Spleen (tissue), 7 donors: Measurements from ENCODE around the gene XPC.

ENCODE experiments used
- CTCF ChIP-seq, 11 experiments: fragments of 200-600 bp in 7 of 11; fragments of 450-650 bp in 4 of 11; sonication (generic) in 4 of 11; IDR thresholded peaks in 8 of 11; conservative IDR thresholded peaks in 3 of 11; 1 replicate in 7 of 11; 2 replicates in 4 of 11; pipeline versions ENCODE4 v1.4.0 to v1.8.0; 2016 to 2021; ENCODE audit warnings: antibody characterized with exemption in 11 of 11, inconsistent platforms in 4 of 11, mild to moderate bottlenecking in 1 of 11
- POLR2A ChIP-seq, 3 donors: fragments of 450-650 bp; IDR thresholded peaks; one replicate each; pipeline ENCODE4 v1.5.1; 2017; ENCODE audit warnings: antibody characterized with exemption in 3 of 3, mild to moderate bottlenecking in 1 of 3
- POLR2AphosphoS5 ChIP-seq, 3 donors: sonication (generic); formaldehyde crosslinking; IDR thresholded peaks; one replicate each; pipeline ENCODE4 v1.5.1; 2017; ENCODE audit warnings: antibody characterized with exemption in 3 of 3
- donor health status: DM: no; HTN: no; CAD: no; lungs with moderate emphysema.
- donor health status: DM: no; HTN: no; CAD: no.
- donor health status: DM: no; HTN: no; CAD: no.

GRCh38 chr3:14122301-14122700 lies 56.1 kb downstream of the XPC start:
- TF ChIP-seq CTCF (IDR thresholded peaks at IDR 0.05 in 8 of 11, conservative IDR thresholded peaks at IDR 0.05 in 3 of 11) (no peak), POLR2AphosphoS5 (IDR thresholded peaks at IDR 0.05) (no peak), POLR2A (IDR thresholded peaks at IDR 0.05) (no peak)
